ENCODE data around the gene BCAT1. TPM values are rescaled to one million over a fixed set of nuclear protein-coding genes. Genes with fewer than 3 reads are reported as not detected.

The BCAT1 gene
- total and polyA plus RNA-seq, 9 of the 15 experiments (the other 6 are each of a cell fraction or from before 2014, with no cell fraction given): 38.5 to 157 (median 66.8) TPM

DNA sequence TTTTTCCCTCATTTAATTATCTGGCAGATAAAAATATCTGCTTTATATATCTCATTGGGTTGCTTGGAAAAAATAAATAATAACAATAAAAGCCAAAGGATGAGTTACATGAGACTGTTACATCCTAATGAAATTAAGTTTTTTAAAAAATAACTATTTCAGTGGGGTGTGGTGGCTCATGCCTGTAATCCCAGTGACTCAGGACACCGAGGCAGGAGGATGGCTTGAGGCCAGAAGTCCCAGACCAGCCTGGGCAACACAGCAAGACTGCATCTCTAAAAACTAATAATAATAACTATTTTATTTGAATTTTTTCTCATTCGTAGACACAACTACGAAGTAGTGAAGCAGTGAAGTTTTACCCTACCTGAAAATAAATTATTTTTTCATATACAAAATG is 103.3 kb downstream of the BCAT1 start:
- no peaks in the 10 kb centered on the region for H3K9me1 ChIP-seq (ENCODE audit: control insufficient read depth, insufficient read depth, low read length)
- intact Hi-C loops (cut with micrococcal nuclease): loop anchor here (10.0 kb wide), 1 partner anchor 289 kb away; no protein-coding TSS in a partner anchor
- no peak overlapping the region for H3K4me3 ChIP-seq
- H3K27me3 ChIP-seq (ENCODE audit: control insufficient read depth in 2 of 2, insufficient read depth in 2 of 2, low read length in 2 of 2): no peaks in the 10 kb centered on the region
- in situ Hi-C loops (cut with MboI): no loop called here
- no TSS peak for BruUV-seq (replicated peaks)
- no peak for TF ChIP-seq ETV6 (IDR thresholded peaks at IDR 0.05; ENCODE audit: borderline replicate concordance in 1 of 2, low read depth in 2 of 2, low read length in 1 of 2)
- no peak for TF ChIP-seq ETV6 (CRISPR knock-in tag; IDR thresholded peaks at IDR 0.05; ENCODE audit: borderline replicate concordance)
- TF ChIP-seq SMARCB1 (IDR thresholded peaks at IDR 0.05; ENCODE audit: insufficient read length, low read depth): no peak
- no peak for TF ChIP-seq SMAD4 (CRISPR knock-in tag; conservative IDR thresholded peaks at IDR 0.05)
- no peak for TF ChIP-seq MEF2D (tag; conservative IDR thresholded peaks at IDR 0.05; ENCODE audit: low read depth)
- no peak for TF ChIP-seq KDM4B (IDR thresholded peaks at IDR 0.05; ENCODE audit: borderline replicate concordance in 2 of 2, low read depth in 1 of 2)
- no peak for TF ChIP-seq ESRRB (CRISPR knock-in tag; IDR thresholded peaks at IDR 0.05; ENCODE audit: borderline replicate concordance)
- no peak for TF ChIP-seq DNMT1 (IDR thresholded peaks at IDR 0.05)
- TF ChIP-seq TGIF2 (CRISPR knock-in tag; IDR thresholded peaks at IDR 0.05): no peak
- no peak for TF ChIP-seq ZNF316 (IDR thresholded peaks at IDR 0.05)
- TF ChIP-seq CC2D1A (IDR thresholded peaks at IDR 0.05): no peak
- no peak for TF ChIP-seq ARID2 (IDR thresholded peaks at IDR 0.05)
- no peak for TF ChIP-seq MYC (IDR thresholded peaks at IDR 0.05; ENCODE audit: low read depth, low read length)
- no peak for TF ChIP-seq MYC (CRISPR knock-in tag; IDR thresholded peaks at IDR 0.05; ENCODE audit: borderline replicate concordance, low read depth)
- TF ChIP-seq, protein P1, sequence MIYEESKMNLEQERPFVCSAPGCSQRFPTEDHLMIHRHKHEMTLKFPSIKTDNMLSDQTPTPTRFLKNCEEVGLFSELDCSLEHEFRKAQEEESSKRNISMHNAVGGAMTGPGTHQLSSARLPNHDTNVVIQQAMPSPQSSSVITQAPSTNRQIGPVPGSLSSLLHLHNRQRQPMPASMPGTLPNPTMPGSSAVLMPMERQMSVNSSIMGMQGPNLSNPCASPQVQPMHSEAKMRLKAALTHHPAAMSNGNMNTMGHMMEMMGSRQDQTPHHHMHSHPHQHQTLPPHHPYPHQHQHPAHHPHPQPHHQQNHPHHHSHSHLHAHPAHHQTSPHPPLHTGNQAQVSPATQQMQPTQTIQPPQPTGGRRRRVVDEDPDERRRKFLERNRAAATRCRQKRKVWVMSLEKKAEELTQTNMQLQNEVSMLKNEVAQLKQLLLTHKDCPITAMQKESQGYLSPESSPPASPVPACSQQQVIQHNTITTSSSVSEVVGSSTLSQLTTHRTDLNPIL (CRISPR knock-in tag; IDR thresholded peaks at IDR 0.05): no peak
- TF ChIP-seq ILF3 (IDR thresholded peaks at IDR 0.05; ENCODE audit: borderline replicate concordance): no peak
- H3K9me3 ChIP-seq (replicated peaks; ENCODE audit: control insufficient read depth, insufficient read depth, low read depth, low read length): no peaks in the 10 kb centered on the region
- H3K79me2 ChIP-seq (ENCODE audit: control insufficient read depth, insufficient read depth, low read length): no peaks in the 10 kb centered on the region
- CTCF ChIA-PET (ENCODE audit: low intra/inter-chr PET ratio): interaction anchor here (1.0 kb wide), 1 partner anchor 10 kb away, joined by 3 read pairs; no protein-coding TSS in a partner anchor
- H3K36me3 ChIP-seq (ENCODE audit: control insufficient read depth, insufficient read depth, low read length): peaks cover 64% of the 10 kb centered on the region
- WGBS (ENCODE audit: insufficient coverage, low coverage, missing lambda C conversion rate): 83% methylated on average over 3 of the region's 3 CpGs
- H4K20me1 ChIP-seq (replicated peaks; ENCODE audit: control insufficient read depth, insufficient read depth, low read length): no peaks in the 10 kb centered on the region
- DNase-seq (ENCODE audit: extremely low read depth in 1 of 4, low spot score in 3 of 4) (no peak), FAIRE-seq (no peak), ATAC-seq (no peak)
- H3K4me2 ChIP-seq (ENCODE audit: insufficient read depth, low read length): no peak overlapping the region
- H3K27ac ChIP-seq (ENCODE audit: extremely low read depth, low read depth, low read length): no peak overlapping the region
- no peak overlapping the region for H2AFZ ChIP-seq (ENCODE audit: low read depth, low read length)
- no peak overlapping the region for H3K9ac ChIP-seq (ENCODE audit: insufficient read depth in 1 of 2, low read depth in 2 of 2, low read length in 2 of 2)
- H3K4me1 ChIP-seq (replicated peaks in 1 of 2; ENCODE audit: control insufficient read depth in 2 of 2, insufficient read depth in 2 of 2, low read length in 2 of 2): no peaks in the 10 kb centered on the region
- POLR2A ChIA-PET: interaction anchor here (1.0 kb wide), 1 partner anchor 9 kb away, joined by 4 read pairs; no protein-coding TSS in a partner anchor
